Inflammatory macrophage treated with lipopolysaccharide for 1 hour (primary cell): Measurements from ENCODE around the gene VWA8.
"Not testable (repeated sequence)": the region's sequence is repeated elsewhere in the genome, so short reads cannot be mapped to it uniquely, and the experiment has no call there.

Experiments used
- DNase-seq, 2 donors: peaks; one replicate each; pipeline ENCODE4 v3.0.0-alpha.2; 2020 to 2022

VWA8 gene

GRCh38 chr13:41639955-41640780 lies 320.7 kb downstream of the VWA8 start:
- DNase-seq, result no peak

GRCh38 chr13:41639237-41639904 lies 321.5 kb downstream of the VWA8 start:
- no peak for DNase-seq

GRCh38 chr13:41637586-41637985 lies 323.3 kb downstream of the VWA8 start:
- DNase-seq, result no peak

GRCh38 chr13:41637032-41637431 lies 323.9 kb downstream of the VWA8 start:
- DNase-seq, result not testable (repeated sequence)

DNA sequence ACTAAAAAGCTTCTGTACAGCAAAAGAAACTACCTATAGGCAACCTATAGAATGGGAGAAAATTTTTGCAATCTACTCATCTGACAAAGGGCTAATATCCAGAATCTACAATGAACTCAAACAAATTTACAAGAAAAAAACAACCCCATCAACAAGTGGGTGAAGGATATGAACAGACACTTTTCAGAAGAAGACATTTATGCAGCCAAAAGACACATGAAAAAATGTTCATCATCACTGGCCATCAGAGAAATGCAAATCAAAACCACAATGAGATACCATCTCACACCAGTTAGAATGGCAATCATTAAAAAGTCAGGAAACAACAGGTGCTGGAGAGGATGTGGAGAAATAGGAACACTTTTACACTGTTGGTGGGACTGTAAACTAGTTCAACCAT lies 324.3 kb downstream of the VWA8 start:
- DNase-seq, result not testable (repeated sequence)

DNA sequence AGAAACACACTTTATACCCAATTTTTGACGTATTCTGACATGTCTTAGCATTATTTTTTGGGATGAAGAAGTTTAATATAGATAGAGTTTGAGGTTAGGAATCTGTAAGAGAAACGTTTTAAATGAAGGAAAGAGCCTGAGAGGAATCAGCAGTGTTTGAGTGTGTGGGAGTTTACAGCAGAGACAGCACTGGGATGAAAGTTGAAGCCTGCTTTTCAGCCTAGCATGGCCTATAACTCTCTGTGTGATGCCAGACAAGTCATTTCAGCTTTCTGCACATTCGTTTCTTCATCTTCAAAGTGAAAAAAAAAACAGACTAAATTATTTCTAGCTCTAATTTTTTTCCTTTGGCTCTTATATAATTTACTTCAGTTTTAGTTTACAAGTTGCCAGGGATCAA lies 326.5 kb downstream of the VWA8 start:
- DNase-seq, result no peak

GRCh38 chr13:41633776-41634175 lies 327.1 kb downstream of the VWA8 start:
- DNase-seq, result no peak

- DNase-seq, result no peak
Observed at GRCh38 chr13:41631296-41631965, 329.5 kb downstream of the VWA8 start.

DNA sequence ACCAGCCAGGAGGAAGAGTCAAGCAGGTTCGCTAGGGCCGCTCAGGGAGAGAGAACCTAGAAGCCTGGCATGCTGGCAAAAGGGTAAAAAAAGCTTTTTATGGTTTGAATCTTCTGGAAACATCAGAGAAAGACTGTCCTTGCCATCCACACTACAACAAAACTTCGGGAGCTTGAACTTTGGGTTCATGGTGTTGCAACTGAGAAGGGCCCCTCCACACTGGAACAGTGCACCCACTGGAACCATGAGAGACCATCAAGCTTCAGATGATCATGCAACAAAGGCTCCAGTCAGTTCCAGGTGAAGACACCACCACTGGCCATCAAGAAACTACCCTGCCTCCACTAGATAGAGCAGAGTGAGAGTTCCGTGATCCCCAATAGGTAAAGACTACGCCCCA lies 333.5 kb downstream of the VWA8 start:
- no peak for DNase-seq

DNA sequence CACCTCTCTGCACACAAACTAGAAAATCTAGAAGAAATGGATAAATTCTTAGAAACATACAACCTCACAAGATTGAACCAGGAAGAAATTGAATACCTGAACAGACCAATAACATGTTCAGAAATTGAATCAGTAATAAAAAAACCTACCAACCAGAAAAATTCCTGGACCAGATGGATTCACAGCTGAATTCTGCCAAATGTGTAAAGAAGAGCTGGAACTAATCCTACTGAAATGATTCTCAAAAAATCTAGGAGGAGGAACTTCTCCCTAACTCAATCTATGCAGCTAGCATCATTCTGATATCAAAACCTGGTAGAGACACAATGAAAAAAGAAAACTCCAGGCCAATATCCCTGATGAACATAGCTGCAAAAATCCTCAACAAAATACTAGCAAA lies 336.9 kb downstream of the VWA8 start:
- DNase-seq, result no peak

GRCh38 chr13:41622432-41623429 lies 338.2 kb downstream of the VWA8 start:
- DNase-seq, result no peak

- no peak for DNase-seq
Observed at GRCh38 chr13:41621716-41622431, 339.0 kb downstream of the VWA8 start.

DNA sequence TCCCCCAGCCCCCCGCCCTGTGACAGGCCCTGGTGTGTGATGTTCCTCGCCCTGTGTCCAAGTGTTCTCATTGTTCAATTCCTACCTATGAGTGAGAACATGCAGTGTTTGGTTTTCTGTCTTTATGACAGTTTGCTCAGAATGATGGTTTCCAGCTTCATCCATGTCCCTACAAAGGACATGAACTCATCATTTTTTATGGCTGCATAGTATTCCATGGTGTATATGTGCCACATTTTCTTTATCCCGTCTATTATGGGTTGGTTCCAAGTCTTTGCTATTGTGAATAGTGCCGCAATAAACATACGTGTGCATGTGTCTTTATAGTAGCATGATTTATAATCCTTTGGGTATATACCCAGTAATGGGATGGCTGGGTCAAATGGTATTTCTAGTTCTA lies 343.3 kb downstream of the VWA8 start:
- not testable (repeated sequence) for DNase-seq

GRCh38 chr13:41616151-41616550 lies 344.8 kb downstream of the VWA8 start:
- no peak for DNase-seq

DNA sequence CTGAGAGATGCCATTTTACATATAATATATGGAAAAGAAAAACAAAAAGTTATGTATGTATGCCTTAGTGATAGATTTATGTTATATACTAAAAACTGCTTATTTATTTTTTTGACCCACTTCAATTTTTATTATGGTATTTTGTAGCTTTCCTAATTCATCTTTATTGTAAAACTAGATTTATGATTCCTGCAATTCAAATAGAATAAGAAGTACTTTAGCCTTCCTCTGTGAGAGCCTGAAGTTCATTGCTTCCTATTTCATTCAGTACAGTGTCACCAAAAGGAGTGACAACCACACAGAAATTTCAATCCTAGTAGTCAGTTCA lies 345.4 kb downstream of the VWA8 start:
- no peak for DNase-seq

DNA sequence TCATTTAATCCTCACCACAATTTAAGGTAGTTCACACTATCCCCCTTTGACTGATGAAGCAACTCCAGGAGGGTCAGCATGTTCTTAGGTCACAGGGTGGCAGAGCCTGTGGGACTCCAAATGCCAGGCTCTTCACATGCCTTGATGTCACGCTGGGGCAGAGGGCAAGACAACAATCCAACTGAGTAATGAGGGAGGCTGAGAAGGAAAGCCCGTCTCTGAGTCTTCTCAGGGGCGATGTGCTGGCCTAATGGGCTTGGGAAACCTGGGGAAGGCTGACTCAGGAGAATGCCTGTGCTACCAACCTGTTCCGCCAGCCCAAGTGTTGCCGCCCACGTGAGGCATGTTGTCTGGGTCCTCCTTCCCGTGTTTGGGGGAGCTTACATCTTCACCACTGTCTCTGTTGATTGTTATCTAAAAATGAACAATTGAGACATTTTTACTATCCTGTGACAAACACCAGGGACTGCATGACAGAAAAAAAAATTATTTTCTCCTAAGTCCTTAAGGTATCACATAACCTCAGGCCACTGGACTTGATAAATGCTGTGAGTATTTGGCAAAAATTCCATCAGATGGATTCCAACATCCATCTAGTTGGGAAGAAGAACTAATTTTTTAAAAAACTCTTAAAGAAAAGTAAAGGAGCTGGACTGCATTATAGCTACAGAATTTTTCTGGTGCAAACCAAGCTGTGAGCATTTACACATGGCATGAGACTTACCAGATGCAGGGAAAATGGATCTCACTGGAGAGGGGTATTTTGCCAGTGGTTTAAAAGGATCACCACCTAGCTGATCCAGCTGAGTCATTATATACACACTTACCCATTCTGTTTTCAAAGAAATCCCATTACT lies 346.0 kb downstream of the VWA8 start:
- no peak for DNase-seq

GRCh38 chr13:41613984-41614661 lies 346.8 kb downstream of the VWA8 start:
- DNase-seq, result no peak

DNA sequence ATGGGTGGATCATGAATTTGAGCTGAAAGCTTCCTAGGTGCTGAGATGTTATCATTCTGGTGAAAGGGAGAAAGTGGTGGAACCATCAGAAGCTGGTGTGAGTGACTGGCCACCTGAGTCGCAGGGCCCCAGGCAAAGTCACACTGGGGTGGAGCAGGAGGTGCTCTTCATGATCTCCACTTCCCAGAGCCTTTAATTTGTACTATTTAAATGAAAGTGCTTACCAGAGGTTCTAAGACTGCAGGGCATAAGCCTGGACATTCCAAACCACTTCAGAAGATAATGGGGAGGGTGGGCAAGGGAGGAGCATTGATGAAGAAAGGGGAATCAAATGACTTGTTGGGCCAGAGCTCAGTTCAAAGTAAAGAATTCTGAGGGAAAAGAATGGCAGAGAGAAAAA lies 347.4 kb downstream of the VWA8 start:
- no peak for DNase-seq

DNA sequence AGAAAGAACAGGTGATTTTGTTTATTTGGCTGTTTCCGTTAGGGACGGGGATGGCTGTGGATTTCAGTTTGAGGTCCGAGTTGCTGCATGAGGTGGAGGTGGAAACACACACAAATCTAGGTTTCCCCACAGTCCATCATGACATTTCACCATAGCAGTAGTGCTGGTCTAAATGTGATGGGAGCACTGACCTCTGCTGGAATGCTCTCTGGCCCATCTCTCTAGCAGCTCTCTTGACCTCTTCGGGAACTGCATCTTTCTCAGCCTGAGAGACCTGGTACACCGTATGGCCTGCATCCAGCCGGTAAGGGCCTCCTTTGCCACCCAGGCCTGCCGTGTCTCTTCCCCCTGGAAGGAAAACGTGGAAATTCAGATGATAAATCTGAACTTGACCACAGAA lies 349.5 kb downstream of the VWA8 start:
- DNase-seq, result no peak

- DNase-seq, result peak in 1 of 2 donors; percentile 29
Observed at GRCh38 chr13:41610404-41610803, 350.5 kb downstream of the VWA8 start.
